ENCODE measurements around the gene LRRC8C.

The LRRC8C gene

DNA sequence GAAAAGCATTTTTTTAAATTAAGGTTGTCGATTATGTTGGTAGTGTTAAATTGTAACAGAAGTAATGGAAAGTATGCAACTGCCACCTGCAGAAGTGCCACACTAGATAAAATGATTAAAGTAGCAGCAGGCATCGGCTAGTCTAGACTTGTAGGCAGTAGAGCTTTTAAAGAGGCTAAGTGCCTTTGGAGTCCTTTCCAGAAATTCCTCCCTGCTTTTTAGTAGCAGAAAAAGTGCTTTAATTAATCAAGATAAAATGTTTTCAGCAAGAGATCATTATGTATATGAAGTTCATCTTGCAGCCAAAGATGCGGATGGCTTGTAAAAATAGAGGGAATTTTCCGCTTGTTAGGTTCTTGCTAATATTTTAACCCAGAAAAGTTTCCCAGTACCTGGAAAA is 100.8 kb downstream of the LRRC8C start:
- Histone ChIP-seq H2AFZ (ENCODE audit: low read depth, low read length) (no peak overlapping the region), H3K36me3 (ENCODE audit: insufficient read depth, low read length) (no peaks in the 10 kb centered on the region), H3K4me1 (ENCODE audit: insufficient read depth, low read length) (no peaks in the 10 kb centered on the region), H3K4me3 (ENCODE audit: low read depth in 1 of 2, low read length in 2 of 2) (no peak overlapping the region), H3K9ac (ENCODE audit: low read depth, low read length) (no peak overlapping the region), H3K27ac (ENCODE audit: low read length) (no peak overlapping the region), H3K79me2 (ENCODE audit: insufficient read depth, low read length) (no peaks in the 10 kb centered on the region), H4K20me1 (ENCODE audit: insufficient read depth, low read length) (no peaks in the 10 kb centered on the region), H3K9me3 (ENCODE audit: insufficient read depth, low read length, severe bottlenecking) (no peaks in the 10 kb centered on the region), H3K4me2 (ENCODE audit: insufficient read depth, low read length) (no peak overlapping the region), H3K27me3 (ENCODE audit: insufficient read depth, low read length, poor library complexity) (no peaks in the 10 kb centered on the region)
- DNase-seq (no peak), ATAC-seq (ENCODE audit: insufficient read depth, low read depth) (no peak)
- no peak for TF ChIP-seq EZH2 (IDR thresholded peaks at IDR 0.05; ENCODE audit: borderline replicate concordance, low read depth, low read length, severe bottlenecking)
- TF ChIP-seq CTCF (IDR thresholded peaks at IDR 0.05; ENCODE audit: borderline replicate concordance, extremely low read depth, low read length, poor library complexity, severe bottlenecking) = no peak

- no peaks in the 10 kb centered on the region for H3K9me3 ChIP-seq (ENCODE audit: insufficient read depth, low read length, severe bottlenecking)
- ATAC-seq (ENCODE audit: insufficient read depth, low read depth) = no peak
- no peak for DNase-seq
Observed at GRCh38 chr1:89734442-89734841, 101.5 kb downstream of the LRRC8C start.

DNA sequence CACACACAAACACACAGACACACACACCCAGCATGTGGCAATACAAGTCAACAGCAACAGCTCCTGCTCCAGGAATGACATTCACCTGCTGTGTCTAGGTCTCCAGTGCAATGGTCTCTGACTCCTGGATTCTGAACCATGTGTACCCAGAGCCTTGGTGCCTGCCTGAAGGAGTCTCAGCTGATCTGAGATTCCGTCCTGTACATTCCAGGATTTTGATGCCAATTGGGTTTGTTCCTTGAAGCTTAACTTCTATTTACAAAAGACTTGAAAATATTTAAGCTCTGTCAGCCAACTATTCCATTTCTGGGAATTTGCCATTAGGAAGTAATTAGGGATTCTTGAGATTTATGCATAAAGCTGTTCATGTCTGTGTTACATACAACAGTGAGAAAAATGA is 102.6 kb downstream of the LRRC8C start:
- H3K79me2 ChIP-seq (ENCODE audit: insufficient read depth, low read length) = no peaks in the 10 kb centered on the region
- no peak overlapping the region for H3K9ac ChIP-seq (ENCODE audit: low read depth, low read length)
- ATAC-seq (ENCODE audit: insufficient read depth, low read depth) (no peak), DNase-seq (no peak)
- H3K27ac ChIP-seq (ENCODE audit: low read length) = no peak overlapping the region
- H2AFZ ChIP-seq (ENCODE audit: low read depth, low read length) = no peak overlapping the region
- no peaks in the 10 kb centered on the region for H3K9me3 ChIP-seq (ENCODE audit: insufficient read depth, low read length, severe bottlenecking)
- no peaks in the 10 kb centered on the region for H3K36me3 ChIP-seq (ENCODE audit: insufficient read depth, low read length)
- no peak for TF ChIP-seq EZH2 (IDR thresholded peaks at IDR 0.05; ENCODE audit: borderline replicate concordance, low read depth, low read length, severe bottlenecking)
- no peaks in the 10 kb centered on the region for H3K27me3 ChIP-seq (ENCODE audit: insufficient read depth, low read length, poor library complexity)
- H3K4me1 ChIP-seq (ENCODE audit: insufficient read depth, low read length) = peaks cover 12% of the 10 kb centered on the region; the same call in 1 of the 2 replicates
- H3K4me2 ChIP-seq (ENCODE audit: insufficient read depth, low read length) = no peak overlapping the region
- H4K20me1 ChIP-seq (ENCODE audit: insufficient read depth, low read length) = no peaks in the 10 kb centered on the region
- H3K4me3 ChIP-seq (ENCODE audit: low read depth in 1 of 2, low read length in 2 of 2) = no peak overlapping the region

More at GRCh38 chr1:89734442-89734841, 101.5 kb downstream of the LRRC8C start:
- H4K20me1 ChIP-seq (ENCODE audit: insufficient read depth, low read length) = no peaks in the 10 kb centered on the region
- no peaks in the 10 kb centered on the region for H3K27me3 ChIP-seq (ENCODE audit: insufficient read depth, low read length, poor library complexity)
- H3K9ac ChIP-seq (ENCODE audit: low read depth, low read length) = no peak overlapping the region
- H3K36me3 ChIP-seq (ENCODE audit: insufficient read depth, low read length) = no peaks in the 10 kb centered on the region
- no peaks in the 10 kb centered on the region for H3K79me2 ChIP-seq (ENCODE audit: insufficient read depth, low read length)
- no peak overlapping the region for H3K4me2 ChIP-seq (ENCODE audit: insufficient read depth, low read length)
- no peak overlapping the region for H3K27ac ChIP-seq (ENCODE audit: low read length)
- no peak overlapping the region for H3K4me3 ChIP-seq (ENCODE audit: low read depth in 1 of 2, low read length in 2 of 2)
- no peak overlapping the region for H2AFZ ChIP-seq (ENCODE audit: low read depth, low read length)
- 0 out of 2 replicates have a peak, but pooled peaks cover 3% of the 10 kb centered on the region for H3K4me1 ChIP-seq (ENCODE audit: insufficient read depth, low read length)
- no peak for TF ChIP-seq EZH2 (IDR thresholded peaks at IDR 0.05; ENCODE audit: borderline replicate concordance, low read depth, low read length, severe bottlenecking)

DNA sequence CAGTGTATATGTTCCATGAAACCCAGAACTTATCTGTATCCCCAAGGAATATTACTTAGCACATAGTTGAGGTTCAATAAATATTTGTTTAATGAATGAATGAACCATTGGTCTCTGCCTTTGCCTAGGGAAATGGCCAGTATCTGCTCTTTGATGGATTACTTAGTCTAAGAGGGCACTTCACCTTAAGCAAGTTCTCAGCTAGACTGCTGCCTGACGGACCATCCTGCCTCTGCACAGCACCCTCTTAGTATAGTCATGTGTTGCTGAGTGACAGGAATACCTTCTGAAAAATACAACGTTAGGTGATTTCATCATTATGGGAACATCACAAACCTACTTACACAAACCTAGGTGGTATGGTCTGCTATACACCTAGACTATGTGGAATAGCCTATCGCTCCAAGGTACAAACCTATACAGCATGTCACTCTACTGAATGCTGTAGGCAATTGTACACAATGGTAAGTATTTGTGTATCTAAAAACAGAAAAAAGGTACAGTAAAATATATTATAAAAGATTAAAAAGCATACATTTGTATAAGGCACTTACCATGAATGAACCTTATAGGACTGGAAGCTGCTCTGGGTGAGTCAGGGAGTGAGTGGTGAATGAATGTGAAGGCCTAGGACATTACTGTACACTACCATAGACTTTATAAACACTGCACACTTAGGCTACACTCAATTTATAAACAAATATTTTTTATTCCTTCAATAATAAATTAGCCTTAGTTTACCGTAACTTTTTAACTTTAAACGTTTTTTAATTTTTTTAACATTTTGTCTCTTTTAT is 104.2 kb downstream of the LRRC8C start:
- Histone ChIP-seq H3K27me3 (ENCODE audit: insufficient read depth, low read length, poor library complexity) (no peaks in the 10 kb centered on the region), H3K9me3 (ENCODE audit: insufficient read depth, low read length, severe bottlenecking) (no peaks in the 10 kb centered on the region), H2AFZ (ENCODE audit: low read depth, low read length) (no peak overlapping the region), H3K27ac (ENCODE audit: low read length) (no peak overlapping the region), H3K4me3 (ENCODE audit: low read depth in 1 of 2, low read length in 2 of 2) (no peak overlapping the region), H3K4me2 (ENCODE audit: insufficient read depth, low read length) (no peak overlapping the region), H3K36me3 (ENCODE audit: insufficient read depth, low read length) (no peaks in the 10 kb centered on the region), H3K79me2 (ENCODE audit: insufficient read depth, low read length) (no peaks in the 10 kb centered on the region), H4K20me1 (ENCODE audit: insufficient read depth, low read length) (no peaks in the 10 kb centered on the region), H3K9ac (ENCODE audit: low read depth, low read length) (no peak overlapping the region), H3K4me1 (ENCODE audit: insufficient read depth, low read length) (peaks cover 12% of the 10 kb centered on the region; the same call in 1 of the 2 replicates)
- TF ChIP-seq CTCF (IDR thresholded peaks at IDR 0.05; ENCODE audit: borderline replicate concordance, extremely low read depth, low read length, poor library complexity, severe bottlenecking) (no peak), EZH2 (IDR thresholded peaks at IDR 0.05; ENCODE audit: borderline replicate concordance, low read depth, low read length, severe bottlenecking) (no peak)
- DNase-seq (no peak), ATAC-seq (ENCODE audit: insufficient read depth, low read depth) (no peak)
